OCI-LY1 (cell line): ENCODE data around the gene FRMD7.

ENCODE experiments used
- H2AFZ ChIP-seq: fragments of 200-600 bp; sonication (generic), shearing (Covaris generic); 2 replicates; pipeline ENCODE4 v1.6.0; 2014; ENCODE audit warnings: antibody characterized with exemption, mild to moderate bottlenecking, low read length
- H3F3A ChIP-seq: fragments of 200-600 bp; sonication (generic), shearing (Covaris generic); 2 replicates; pipeline ENCODE4 v1.6.0; 2014; ENCODE audit warnings: mild to moderate bottlenecking, antibody characterized with exemption, low read length, moderate library complexity; ENCODE audit not compliant: insufficient read depth
- H3K27ac ChIP-seq: fragments of 200-600 bp; sonication (generic); 2 replicates; pipeline ENCODE4 v1.5.1; 2014; ENCODE audit warnings: low read length, mixed run types, mild to moderate bottlenecking, low read depth; ENCODE audit not compliant: poor library complexity, severe bottlenecking
- H3K27me3 ChIP-seq: fragments of 200-600 bp; sonication (generic); 2 replicates; pipeline ENCODE4 v1.6.0; 2014; ENCODE audit warnings: antibody characterized with exemption, mild to moderate bottlenecking, low read length, moderate library complexity; ENCODE audit not compliant: insufficient read depth
- H3K36me3 ChIP-seq: fragments of 200-600 bp; sonication (generic); 2 replicates; pipeline ENCODE4 v1.6.1; 2014; ENCODE audit warnings: mild to moderate bottlenecking, antibody characterized with exemption, low read length, moderate library complexity, mixed read lengths; ENCODE audit not compliant: insufficient read depth
- H3K4me1 ChIP-seq: fragments of 200-600 bp; sonication (generic); 2 replicates; pipeline ENCODE4 v1.5.1; 2014; ENCODE audit warnings: mild to moderate bottlenecking, low read length, moderate library complexity; ENCODE audit not compliant: insufficient read depth, severe bottlenecking
- H3K4me2 ChIP-seq: fragments of 200-600 bp; sonication (generic), shearing (Covaris generic); 2 replicates; pipeline ENCODE4 v1.6.1; 2014; ENCODE audit warnings: low read length
- H3K4me3 ChIP-seq: fragments of 200-600 bp; sonication (generic); 2 replicates; pipeline ENCODE4 v1.5.1; 2014; ENCODE audit warnings: low read length, low read depth, mild to moderate bottlenecking, mixed read lengths; ENCODE audit not compliant: poor library complexity, severe bottlenecking
- H3K79me2 ChIP-seq: fragments of 200-600 bp; shearing (Covaris generic); 2 replicates; pipeline ENCODE4 v1.6.1; 2016; ENCODE audit warnings: mixed run types, low read length, mixed read lengths; ENCODE audit not compliant: insufficient read depth
- H3K9ac ChIP-seq: fragments of 200-600 bp; sonication (generic), shearing (Covaris generic); 2 replicates; pipeline ENCODE4 v1.6.1; 2014; ENCODE audit warnings: mild to moderate bottlenecking, low read length, mixed read lengths
- H3K9me2 ChIP-seq: fragments of 200-600 bp; sonication (generic), shearing (Covaris generic); 2 replicates; pipeline ENCODE4 v1.6.1; 2014; ENCODE audit warnings: low read depth, mild to moderate bottlenecking, low read length, mixed read lengths
- H3K9me3 ChIP-seq: fragments of 200-600 bp; shearing (Covaris generic); 2 replicates; pipeline ENCODE4 v1.6.1; 2014; ENCODE audit warnings: low read length, mixed read lengths
- H4K20me1 ChIP-seq: fragments of 200-600 bp; sonication (generic), shearing (Covaris generic); 2 replicates; pipeline ENCODE4 v1.6.0; 2016; ENCODE audit warnings: mild to moderate bottlenecking, low read length; ENCODE audit not compliant: insufficient read depth
- CTCF ChIP-seq: fragments of 200-600 bp; sonication (generic), shearing (Covaris generic); IDR thresholded peaks from 2 replicates; pipeline ENCODE4 v1.5.1; 2017; ENCODE audit warnings: mild to moderate bottlenecking, antibody characterized with exemption, low read length, moderate library complexity, mixed read lengths
- EZH2 ChIP-seq: fragments of 200-600 bp; sonication (generic), shearing (Covaris generic); IDR thresholded peaks from 2 replicates; pipeline ENCODE4 v1.8.0; 2017; ENCODE audit warnings: borderline replicate concordance, mixed run types, mild to moderate bottlenecking, antibody characterized with exemption, low read length, moderate library complexity, mixed read lengths

Gene FRMD7

GRCh38 chrX:132088864-132089263, 39.0 kb downstream of the FRMD7 start:
- no peaks in the 10 kb centered on the region for H3K79me2 ChIP-seq
- H3K27ac ChIP-seq = no peak overlapping the region
- no peaks in the 10 kb centered on the region for H3K4me1 ChIP-seq
- H3K9me3 ChIP-seq = no peaks in the 10 kb centered on the region
- H4K20me1 ChIP-seq = no peaks in the 10 kb centered on the region
- TF ChIP-seq EZH2 (no peak), CTCF (no peak)
- no peaks in the 10 kb centered on the region for H3F3A ChIP-seq
- H3K9ac ChIP-seq = no peak overlapping the region
- no peaks in the 10 kb centered on the region for H3K27me3 ChIP-seq
- H3K4me3 ChIP-seq = no peak overlapping the region
- H3K9me2 ChIP-seq = no peaks in the 10 kb centered on the region
- no peaks in the 10 kb centered on the region for H3K36me3 ChIP-seq
- no peak overlapping the region for H2AFZ ChIP-seq
- no peak overlapping the region for H3K4me2 ChIP-seq

GRCh38 chrX:132086672-132087071, 41.1 kb downstream of the FRMD7 start:
- no peak overlapping the region for H3K4me3 ChIP-seq
- H3K4me2 ChIP-seq = no peak overlapping the region
- no peaks in the 10 kb centered on the region for H3K36me3 ChIP-seq
- H3K4me1 ChIP-seq = no peaks in the 10 kb centered on the region
- no peaks in the 10 kb centered on the region for H3K9me3 ChIP-seq
- no peaks in the 10 kb centered on the region for H4K20me1 ChIP-seq
- no peak overlapping the region for H3K9ac ChIP-seq
- no peak overlapping the region for H3K27ac ChIP-seq
- H3K79me2 ChIP-seq = no peaks in the 10 kb centered on the region
- H3F3A ChIP-seq = no peaks in the 10 kb centered on the region
- H3K27me3 ChIP-seq = no peaks in the 10 kb centered on the region
- TF ChIP-seq CTCF = no peak
- no peak for TF ChIP-seq EZH2
- H3K9me2 ChIP-seq = no peaks in the 10 kb centered on the region
- no peak overlapping the region for H2AFZ ChIP-seq

GRCh38 chrX:132085786-132086185, 42.0 kb downstream of the FRMD7 start:
- Histone ChIP-seq H3K9me3 (no peaks in the 10 kb centered on the region), H3F3A (no peaks in the 10 kb centered on the region), H3K36me3 (no peaks in the 10 kb centered on the region), H3K4me2 (no peak overlapping the region), H3K4me1 (no peaks in the 10 kb centered on the region), H3K9ac (no peak overlapping the region), H3K9me2 (no peaks in the 10 kb centered on the region), H3K27ac (no peak overlapping the region), H3K27me3 (no peaks in the 10 kb centered on the region), H3K79me2 (no peaks in the 10 kb centered on the region), H4K20me1 (no peaks in the 10 kb centered on the region), H3K4me3 (no peak overlapping the region), H2AFZ (no peak overlapping the region)
- TF ChIP-seq CTCF = no peak
- no peak for TF ChIP-seq EZH2
